Liver (tissue), 9 donors: Measurements from ENCODE around the gene ECE1. TPM values are rescaled to one million over a fixed set of nuclear protein-coding genes. Genes with fewer than 3 reads are reported as not detected.

ENCODE experiments used
- DNase-seq: peaks from one replicate; pipeline ENCODE4 v3.0.0-alpha.2; 2017; ENCODE audit warnings: low spot score
- H3K27ac ChIP-seq, 2 donors: one replicate each; pipeline ENCODE4 v1.7.0; 2013; ENCODE audit warnings: inconsistent platforms in 2 of 2, low read length in 2 of 2, control low read depth in 1 of 2, low read depth in 1 of 2, mild to moderate bottlenecking in 1 of 2
- H3K27me3 ChIP-seq, 4 donors: one replicate each; pipeline versions ENCODE4 v1.6.1 to v1.7.0; 2013; ENCODE audit warnings: low read length in 3 of 4, inconsistent platforms in 1 of 4, mild to moderate bottlenecking in 1 of 4, moderate library complexity in 1 of 4; ENCODE audit not compliant: control insufficient read depth in 4 of 4, insufficient read depth in 4 of 4
- H3K36me3 ChIP-seq, 4 donors: one replicate each; pipeline versions ENCODE4 v1.6.1 to v1.7.0; 2013; ENCODE audit warnings: low read length in 3 of 4, mild to moderate bottlenecking in 3 of 4, low read depth in 1 of 4, moderate library complexity in 1 of 4; ENCODE audit not compliant: control insufficient read depth in 4 of 4, insufficient read depth in 3 of 4
- H3K4me1 ChIP-seq, 4 donors: one replicate each; pipeline versions ENCODE4 v1.6.1 to v1.7.0; 2013; ENCODE audit warnings: low read length in 3 of 4, mild to moderate bottlenecking in 3 of 4, moderate library complexity in 1 of 4; ENCODE audit not compliant: control insufficient read depth in 4 of 4, insufficient read depth in 4 of 4
- H3K4me3 ChIP-seq, 3 donors: one replicate each; pipeline versions ENCODE4 v1.6.1 to v1.7.0; 2013; ENCODE audit warnings: low read length in 3 of 3, control low read depth in 1 of 3, low read depth in 1 of 3, mild to moderate bottlenecking in 1 of 3
- H3K9ac ChIP-seq, 2 donors: one replicate each; pipeline ENCODE4 v1.7.0; 2013; ENCODE audit warnings: low read length in 2 of 2, mild to moderate bottlenecking in 2 of 2, moderate library complexity in 2 of 2, control low read depth in 1 of 2, low read depth in 1 of 2
- H3K9me3 ChIP-seq, 4 donors: one replicate each; pipeline versions ENCODE4 v1.6.1 to v1.7.0; 2013; ENCODE audit warnings: low read length in 3 of 4; ENCODE audit not compliant: control insufficient read depth in 4 of 4
- ATF3 ChIP-seq: IDR thresholded peaks from 2 replicates; pipeline ENCODE4 v1.6.1; 2016; ENCODE audit warnings: antibody characterized with exemption
- CTCF ChIP-seq: fragments of 150-350 bp; IDR thresholded peaks from 2 replicates; pipeline ENCODE4 v1.5.1; 2017; ENCODE audit warnings: improper control_type of control experiment, low read depth, low read length; ENCODE audit not compliant: missing input control
- EGR1 ChIP-seq, 2 donors: IDR thresholded peaks; 2 replicates each; pipeline ENCODE4 v1.6.1; 2016 to 2018; ENCODE audit warnings: antibody characterized with exemption in 2 of 2, low read depth in 2 of 2
- FOXA1 ChIP-seq: IDR thresholded peaks from 2 replicates; pipeline ENCODE4 v1.6.1; 2016; ENCODE audit warnings: antibody characterized with exemption
- FOXA2 ChIP-seq: IDR thresholded peaks from 2 replicates; pipeline ENCODE4 v1.6.1; 2016; ENCODE audit warnings: antibody characterized with exemption
- GABPA ChIP-seq, 2 donors: IDR thresholded peaks in 1 of 2; conservative IDR thresholded peaks in 1 of 2; 2 replicates each; pipeline ENCODE4 v1.6.1; 2016; ENCODE audit warnings: antibody characterized with exemption in 2 of 2, mild to moderate bottlenecking in 1 of 2, moderate library complexity in 1 of 2
- HNF4A ChIP-seq, 2 donors: conservative IDR thresholded peaks; 2 replicates each; pipeline ENCODE4 v1.6.1; 2016; ENCODE audit warnings: antibody characterized with exemption in 2 of 2, mild to moderate bottlenecking in 2 of 2
- HNF4G ChIP-seq: IDR thresholded peaks from 2 replicates; pipeline ENCODE4 v1.6.1; 2016; ENCODE audit warnings: antibody characterized with exemption
- JUND ChIP-seq, 2 donors: IDR thresholded peaks; 2 replicates each; pipeline ENCODE4 v1.6.1; 2016; ENCODE audit warnings: antibody characterized with exemption in 2 of 2
- MAX ChIP-seq: IDR thresholded peaks from 2 replicates; pipeline ENCODE4 v1.6.1; 2016; ENCODE audit warnings: antibody characterized with exemption
- NR2F2 ChIP-seq: IDR thresholded peaks from 2 replicates; pipeline ENCODE4 v1.6.1; 2016; ENCODE audit warnings: antibody characterized with exemption
- RAD21 ChIP-seq, 2 donors: IDR thresholded peaks; 2 replicates each; pipeline ENCODE4 v1.6.1; 2016; ENCODE audit warnings: antibody characterized with exemption in 2 of 2, mild to moderate bottlenecking in 2 of 2
- REST ChIP-seq: IDR thresholded peaks from 2 replicates; pipeline ENCODE4 v1.6.1; 2016; ENCODE audit warnings: antibody characterized with exemption, mild to moderate bottlenecking
- RXRA ChIP-seq, 2 donors: IDR thresholded peaks; 2 replicates each; pipeline ENCODE4 v1.6.1; 2017 to 2018; ENCODE audit warnings: antibody characterized with exemption in 2 of 2, mild to moderate bottlenecking in 1 of 2
- SP1 ChIP-seq: IDR thresholded peaks from 2 replicates; pipeline ENCODE4 v1.6.1; 2018; ENCODE audit warnings: antibody characterized with exemption, mild to moderate bottlenecking
- TAF1 ChIP-seq: conservative IDR thresholded peaks from 2 replicates; pipeline ENCODE4 v1.6.1; 2016; ENCODE audit warnings: antibody characterized with exemption, mild to moderate bottlenecking
- YY1 ChIP-seq: IDR thresholded peaks from 2 replicates; pipeline ENCODE4 v1.6.1; 2016; ENCODE audit warnings: antibody characterized with exemption, mild to moderate bottlenecking
- ZBTB33 ChIP-seq: IDR thresholded peaks from 2 replicates; pipeline ENCODE4 v1.6.1; 2016; ENCODE audit warnings: antibody characterized with exemption
- WGBS: extraction: QIAGEN DNeasy Blood & Tissue Kit; methylation state at CpG from one replicate; pipeline ENCODE4 v1.1.7; 2013; 5-methylcytosine and 5-hydroxymethylcytosine counted together
- polyA plus RNA-seq, 2 donors: library from polyadenylated mRNA; stranded (reverse) in 1 of 2; unstranded in 1 of 2; fragments of 200-250 nt in 1 of 2; fragments of >200 nt in 1 of 2; fragmentation: Nextera tagmentation in 1 of 2; extraction: Ambion mirVana in 1 of 2; gene quantifications; one replicate each; pipeline versions ENCODE4 v1.2.1 to v1.2.3, GENCODE V29; 2013 to 2015
- total RNA-seq, 2 donors: library from RNA; depleted of rRNA; stranded (reverse); fragments of >200 nt; gene quantifications; one replicate each; pipeline ENCODE4 v1.2.3, GENCODE V29; 2014
- donor health status: healthy.
- donor health status: healthy.
- donor health status: healthy.
- donor health status: healthy.
- donor health status: healthy.

The ECE1 gene
- total and polyA plus RNA-seq, 4 donors, result 29.3 to 46.4 (median 39.6) TPM

GRCh38 chr1:21312407-21312992 lies 22.2 kb upstream of the ECE1 start:
- WGBS, result 63% methylated on average over 4 of the region's 4 CpGs
- TF ChIP-seq RXRA (IDR thresholded peaks at IDR 0.05) (peak in 1 of 2 donors; percentile 35), HNF4A (conservative IDR thresholded peaks at IDR 0.05) (peak in 1 of 2 donors; percentile 21), CTCF (no peak)
- no peak for DNase-seq

GRCh38 chr1:21311016-21311415 lies 20.8 kb upstream of the ECE1 start:
- Histone ChIP-seq H3K27ac (no peak overlapping the region), H3K4me3 (no peak overlapping the region), H3K9ac (no peak overlapping the region), H3K4me1 (peaks cover 3 to 20% (median 3%) of the 10 kb centered on the region in 4 donors), H3K9me3 (no peaks in the 10 kb centered on the region), H3K27me3 (no peaks in the 10 kb centered on the region), H3K36me3 (no peaks in the 10 kb centered on the region)
- 97% methylated on average over 6 of the region's 6 CpGs for WGBS
- no peak for DNase-seq
- TF ChIP-seq SP1 (no peak), HNF4G (no peak), JUND (IDR thresholded peaks at IDR 0.05) (no peak), FOXA1 (no peak), NR2F2 (no peak), REST (no peak), ATF3 (no peak), FOXA2 (no peak), MAX (no peak), EGR1 (IDR thresholded peaks at IDR 0.05; ENCODE audit: low read depth in 2 of 2) (no peak), TAF1 (no peak), ZBTB33 (no peak), RXRA (IDR thresholded peaks at IDR 0.05) (no peak), GABPA (IDR thresholded peaks at IDR 0.05 in 1 of 2, conservative IDR thresholded peaks at IDR 0.05 in 1 of 2) (no peak), RAD21 (IDR thresholded peaks at IDR 0.05) (no peak), CTCF (no peak), HNF4A (conservative IDR thresholded peaks at IDR 0.05) (no peak), YY1 (no peak)

More at GRCh38 chr1:21312407-21312992, 22.2 kb upstream of the ECE1 start:
- Histone ChIP-seq H3K27ac (no peak overlapping the region), H3K27me3 (no peaks in the 10 kb centered on the region), H3K36me3 (no peaks in the 10 kb centered on the region), H3K9ac (no peak overlapping the region), H3K9me3 (no peaks in the 10 kb centered on the region), H3K4me1 (peaks cover 3 to 28% (median 4%) of the 10 kb centered on the region in 4 donors), H3K4me3 (no peak overlapping the region)
